KMS-11 (cell line): ENCODE data around the gene LTBP3.

Experiments used
- H2AFZ ChIP-seq: fragments of 200-600 bp; sonication (generic); 2 replicates; pipeline ENCODE4 v1.6.1; 2016; ENCODE audit warnings: antibody characterized with exemption, mixed run types, low read depth
- H3K27ac ChIP-seq: fragments of 200-600 bp; sonication (generic); 2 replicates; pipeline ENCODE4 v1.6.1; 2016; ENCODE audit warnings: mild to moderate bottlenecking, mixed run types
- H3K27me3 ChIP-seq: fragments of 200-600 bp; sonication (generic); 2 replicates; pipeline ENCODE4 v1.6.1; 2017; ENCODE audit warnings: mild to moderate bottlenecking, low read depth, mixed run types, moderate library complexity; ENCODE audit not compliant: insufficient read depth
- H3K36me3 ChIP-seq: fragments of 200-600 bp; sonication (generic); 2 replicates; pipeline ENCODE4 v1.6.1; 2017; ENCODE audit warnings: mild to moderate bottlenecking, mixed run types; ENCODE audit not compliant: insufficient read depth
- H3K4me1 ChIP-seq: fragments of 200-600 bp; sonication (generic); 2 replicates; pipeline ENCODE4 v1.6.1; 2016; ENCODE audit warnings: mild to moderate bottlenecking, low read depth, mixed run types; ENCODE audit not compliant: poor library complexity, severe bottlenecking
- H3K4me2 ChIP-seq: fragments of 200-600 bp; sonication (generic); 2 replicates; pipeline ENCODE4 v1.7.0; 2016; ENCODE audit warnings: mild to moderate bottlenecking, mixed run types
- H3K4me3 ChIP-seq: fragments of 200-600 bp; sonication (generic); IDR thresholded peaks from 2 replicates; pipeline ENCODE4 v1.6.1; 2017; ENCODE audit warnings: low read depth, low read length, mixed read lengths; ENCODE audit not compliant: insufficient read depth
- H3K79me2 ChIP-seq: fragments of 200-600 bp; sonication (generic); 2 replicates; pipeline ENCODE4 v1.6.1; 2016; ENCODE audit warnings: low read depth, mixed run types; ENCODE audit not compliant: insufficient read depth
- H3K9ac ChIP-seq: fragments of 200-600 bp; sonication (generic); 2 replicates; pipeline ENCODE4 v1.6.1; 2016; ENCODE audit warnings: mild to moderate bottlenecking, mixed run types
- H4K20me1 ChIP-seq: fragments of 200-600 bp; sonication (generic); 2 replicates; pipeline ENCODE4 v1.6.1; 2016; ENCODE audit warnings: mild to moderate bottlenecking, mixed run types; ENCODE audit not compliant: insufficient read depth
- CTCF ChIP-seq: fragments of 200-600 bp; sonication (generic); conservative IDR thresholded peaks from 2 replicates; pipeline ENCODE4 v1.6.1; 2017; ENCODE audit warnings: low read depth, mild to moderate bottlenecking, antibody characterized with exemption, low read length, moderate library complexity, mixed read lengths

Gene LTBP3

GRCh38 chr11:65579291-65579690 lies 21.1 kb upstream of the LTBP3 start:
- Histone ChIP-seq H3K36me3 (no peaks in the 10 kb centered on the region; the same call in 1 of the 2 replicates), H4K20me1 (no peaks in the 10 kb centered on the region), H2AFZ (no peak overlapping the region), H3K9ac (no peak overlapping the region), H3K27ac (no peak overlapping the region; the same call in 1 of the 2 replicates), H3K4me3 (no peak overlapping the region), H3K79me2 (peaks cover 28% of the 10 kb centered on the region), H3K4me2 (no peak overlapping the region), H3K4me1 (peaks cover 35% of the 10 kb centered on the region), H3K27me3 (no peaks in the 10 kb centered on the region)
- no peak for TF ChIP-seq CTCF

- Histone ChIP-seq H2AFZ (no peak overlapping the region), H3K27ac (no peak overlapping the region), H3K9ac (no peak overlapping the region), H3K4me2 (peak overlapping the region; percentile 97; the same call in 1 of the 2 replicates), H3K4me3 (no peak overlapping the region), H3K79me2 (peaks cover 28% of the 10 kb centered on the region), H4K20me1 (no peaks in the 10 kb centered on the region), H3K27me3 (no peaks in the 10 kb centered on the region), H3K36me3 (no peaks in the 10 kb centered on the region; the same call in 1 of the 2 replicates), H3K4me1 (peaks cover 35% of the 10 kb centered on the region)
- TF ChIP-seq CTCF: no peak
Measured at GRCh38 chr11:65578667-65579066, 20.5 kb upstream of the LTBP3 start.

GRCh38 chr11:65578134-65578533 lies 20.0 kb upstream of the LTBP3 start:
- Histone ChIP-seq H3K36me3 (no peaks in the 10 kb centered on the region; the same call in 1 of the 2 replicates), H3K4me1 (peaks cover 32% of the 10 kb centered on the region), H3K27ac (peak overlapping the region; percentile 70; the same call in 1 of the 2 replicates), H3K27me3 (no peaks in the 10 kb centered on the region), H3K4me3 (no peak overlapping the region), H4K20me1 (no peaks in the 10 kb centered on the region), H3K4me2 (peak overlapping the region; percentile 97), H2AFZ (no peak overlapping the region), H3K79me2 (peaks cover 31% of the 10 kb centered on the region), H3K9ac (no peak overlapping the region)
- TF ChIP-seq CTCF: no peak

GRCh38 chr11:65577756-65578109 lies 19.6 kb upstream of the LTBP3 start:
- peak overlapping the region; percentile 76; the same call in 1 of the 2 replicates for H3K9ac ChIP-seq
- no peaks in the 10 kb centered on the region for H3K27me3 ChIP-seq
- peaks cover 32% of the 10 kb centered on the region for H3K4me1 ChIP-seq
- H3K4me2 ChIP-seq: peak overlapping the region; percentile 97
- no peak overlapping the region for H3K4me3 ChIP-seq
- H3K27ac ChIP-seq: peak overlapping the region; percentile 70; the same call in 1 of the 2 replicates
- TF ChIP-seq CTCF: no peak
- no peaks in the 10 kb centered on the region; the same call in 1 of the 2 replicates for H3K36me3 ChIP-seq
- H4K20me1 ChIP-seq: no peaks in the 10 kb centered on the region
- no peak overlapping the region for H2AFZ ChIP-seq
- peaks cover 35% of the 10 kb centered on the region for H3K79me2 ChIP-seq
